ENCODE measurements around the gene TYROBP. TPM values are rescaled to one million over a fixed set of nuclear protein-coding genes. Genes with fewer than 3 reads are reported as not detected.

The TYROBP gene
- total RNA-seq, 4 donors from 2014 or later = 41.4 to 122 (median 117) TPM

- DNase-seq (ENCODE audit: low spot score in 2 of 2) = no peak
- H3K9me3 ChIP-seq = no peaks in the 10 kb centered on the region
- H3K27me3 ChIP-seq = no peaks in the 10 kb centered on the region
- H3K36me3 ChIP-seq = peaks cover 0 to 58% (median 0%) of the 10 kb centered on the region in 3 donors
- WGBS, 2 donors = 88 to 92% methylated on average over 11 of the region's 11 CpGs
- H3K4me1 ChIP-seq = peaks cover 0 to 12% (median 0%) of the 10 kb centered on the region in 4 donors
- H3K4me3 ChIP-seq = no peak overlapping the region
- TF ChIP-seq POLR2A (IDR thresholded peaks at IDR 0.05) (no peak), CTCF (IDR thresholded peaks at IDR 0.05) (no peak), EP300 (IDR thresholded peaks at IDR 0.05) (no peak)
- H3K27ac ChIP-seq = no peak overlapping the region
Observed at GRCh38 chr19:35945121-35945790, 37.2 kb upstream of the TYROBP start.

- peaks cover 0 to 65% (median 0%) of the 10 kb centered on the region in 3 donors for H3K36me3 ChIP-seq
- H3K4me1 ChIP-seq = peaks cover 0 to 12% (median 0%) of the 10 kb centered on the region in 4 donors
- TF ChIP-seq POLR2A (IDR thresholded peaks at IDR 0.05) (no peak), EP300 (IDR thresholded peaks at IDR 0.05) (no peak), CTCF (IDR thresholded peaks at IDR 0.05) (no peak)
- H3K4me3 ChIP-seq = no peak overlapping the region
- no peak overlapping the region for H3K27ac ChIP-seq
- 74 to 79% methylated on average over 36 to 44 of the region's 52 CpGs for WGBS, 2 donors
- H3K9me3 ChIP-seq = no peaks in the 10 kb centered on the region
- no peak for DNase-seq (ENCODE audit: low spot score in 2 of 2)
- no peaks in the 10 kb centered on the region for H3K27me3 ChIP-seq
Observed at GRCh38 chr19:35944556-35944955, 36.5 kb upstream of the TYROBP start.

DNA sequence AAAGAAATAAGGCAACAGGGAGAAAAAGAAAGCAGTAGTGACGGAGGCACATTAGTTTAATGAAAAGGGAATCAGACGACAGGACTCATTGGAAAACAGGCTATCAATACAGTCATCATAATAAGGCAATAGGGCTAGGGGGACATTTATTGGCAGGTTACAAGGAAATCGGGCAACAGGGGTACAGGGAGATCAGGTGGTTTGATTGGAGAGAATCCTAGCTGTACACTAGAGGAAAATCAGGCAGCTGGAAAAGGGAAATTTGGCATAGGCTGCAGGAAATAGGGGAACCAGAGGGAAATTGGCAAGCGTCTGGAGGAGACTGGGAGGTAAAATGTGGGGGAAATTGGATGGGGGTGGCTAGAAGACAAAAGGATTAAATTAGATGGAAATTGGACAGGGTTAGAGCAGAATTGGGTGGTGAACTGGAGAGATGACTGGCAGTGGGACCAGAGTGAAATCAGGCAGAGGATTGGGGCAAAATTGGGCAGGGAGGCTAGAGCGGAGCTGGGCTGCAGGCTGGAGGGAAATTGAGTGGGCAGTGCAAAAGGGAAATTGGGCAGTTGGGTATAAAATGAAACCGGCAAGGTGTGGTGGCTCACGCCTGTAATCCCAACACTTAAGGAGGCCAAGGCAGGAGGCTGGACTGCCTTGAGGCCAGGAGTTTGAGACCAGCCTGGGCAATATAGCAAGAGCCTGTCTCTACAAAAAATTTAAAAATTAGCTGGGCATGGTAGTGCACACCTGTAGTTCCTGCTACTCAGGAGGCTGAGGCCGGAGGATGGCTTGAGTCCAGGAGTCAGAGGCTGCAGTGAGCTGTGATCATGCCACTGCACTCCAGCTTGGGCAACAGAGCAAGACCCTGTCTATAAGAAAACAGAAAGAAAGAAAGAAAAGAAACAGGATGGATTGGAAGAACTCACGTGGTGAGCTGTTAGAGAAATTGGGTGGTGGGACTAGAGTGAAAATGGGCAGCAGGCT lies 35.5 kb upstream of the TYROBP start:
- H3K4me3 ChIP-seq = no peak overlapping the region
- peaks cover 0 to 74% (median 0%) of the 10 kb centered on the region in 3 donors for H3K36me3 ChIP-seq
- no peak for DNase-seq (ENCODE audit: low spot score in 2 of 2)
- peaks cover 0 to 19% (median under 1%) of the 10 kb centered on the region in 4 donors for H3K4me1 ChIP-seq
- WGBS, 2 donors = 77% methylated on average over 9 of the region's 9 CpGs
- no peak overlapping the region for H3K27ac ChIP-seq
- no peaks in the 10 kb centered on the region for H3K9me3 ChIP-seq
- no peak for TF ChIP-seq CTCF (IDR thresholded peaks at IDR 0.05)
- no peak for TF ChIP-seq POLR2A (IDR thresholded peaks at IDR 0.05)
- no peak for TF ChIP-seq EP300 (IDR thresholded peaks at IDR 0.05)
- H3K27me3 ChIP-seq = no peaks in the 10 kb centered on the region

GRCh38 chr19:35942235-35942634 lies 34.1 kb upstream of the TYROBP start:
- DNase-seq (ENCODE audit: low spot score in 2 of 2) = no peak
- Histone ChIP-seq H3K9me3 (no peaks in the 10 kb centered on the region), H3K4me1 (peaks cover 0 to 28% (median 7%) of the 10 kb centered on the region in 4 donors), H3K4me3 (no peak overlapping the region), H3K27me3 (no peaks in the 10 kb centered on the region), H3K27ac (no peak overlapping the region), H3K36me3 (peaks cover 0 to 77% (median 0%) of the 10 kb centered on the region in 3 donors)
- no peak for TF ChIP-seq CTCF (IDR thresholded peaks at IDR 0.05)
- no peak for TF ChIP-seq POLR2A (IDR thresholded peaks at IDR 0.05)
- TF ChIP-seq EP300 (IDR thresholded peaks at IDR 0.05) = no peak
- 97 to 100% methylated on average over 3 of the region's 3 CpGs for WGBS, 2 donors
